Gastrocnemius medialis (tissue), 4 donors: Measurements from ENCODE around the gene NDNF. TPM values are rescaled to one million over a fixed set of nuclear protein-coding genes. Genes with fewer than 3 reads are reported as not detected.

ENCODE experiments used
- ATAC-seq, 2 donors: fragments of 150-250 bp; one replicate each; pipeline ENCODE4 v1.9.1; 2016
- DNase-seq, 2 donors: peaks; one replicate each; pipeline ENCODE4 v3.0.0-alpha.2; 2019
- H3K27ac ChIP-seq, 4 donors: fragments of 200-600 bp; sonication (generic); 1 replicate in 1 of 4; 2 replicates in 3 of 4; pipeline ENCODE4 v1.5.1; 2016 to 2018; ENCODE audit warnings: mild to moderate bottlenecking in 2 of 4, moderate library complexity in 1 of 4
- H3K27me3 ChIP-seq, 3 donors: fragments of 200-600 bp; sonication (generic) in 2 of 3; 1 replicate in 1 of 3; 2 replicates in 2 of 3; pipeline versions ENCODE4 v1.5.1 to v1.6.0; 2016 to 2019; ENCODE audit warnings: mild to moderate bottlenecking in 1 of 3, moderate library complexity in 1 of 3
- H3K36me3 ChIP-seq, 2 donors: fragments of 200-600 bp; sonication (generic) in 1 of 2; one replicate each; pipeline ENCODE4 v1.5.1; 2017 to 2018
- H3K4me1 ChIP-seq, 2 donors: fragments of 200-600 bp; sonication (generic) in 1 of 2; one replicate each; pipeline ENCODE4 v1.5.1; 2016 to 2017; ENCODE audit warnings: mild to moderate bottlenecking in 2 of 2
- H3K4me3 ChIP-seq, 4 donors: fragments of 200-600 bp; sonication (generic) in 3 of 4; 1 replicate in 1 of 4; 2 replicates in 3 of 4; pipeline ENCODE4 v1.5.1; 2016 to 2019; ENCODE audit warnings: mild to moderate bottlenecking in 2 of 4
- H3K9me3 ChIP-seq, 3 donors: fragments of 200-600 bp; sonication (generic) in 2 of 3; 1 replicate in 1 of 3; 2 replicates in 2 of 3; pipeline ENCODE4 v1.5.1; 2016 to 2019
- POLR2A ChIP-seq, 2 donors: fragments of 450-650 bp; IDR thresholded peaks; one replicate each; pipeline ENCODE4 v1.6.1; 2017; ENCODE audit warnings: antibody characterized with exemption in 2 of 2, mild to moderate bottlenecking in 2 of 2, moderate library complexity in 2 of 2
- in situ Hi-C, 4 donors: fragments of 200-750 bp; cut with MboI; loops; one replicate each; pipeline versions ENCODE4 v1.15.0 to v1.8.0; 2017; ENCODE audit warnings: low sequenced_read_pairs in 4 of 4
- intact Hi-C: fragments of 100-400 bp; cut with DNase I; formaldehyde crosslinking; loops from one replicate; pipeline ENCODE4 v1.15.1; 2023; ENCODE audit warnings: low total_unique reads
- total RNA-seq, 4 donors: library from RNA; depleted of rRNA; stranded (reverse); fragments of >200 nt; gene quantifications; one replicate each; pipeline versions ENCODE4 v1.1.0 to v1.2.3, GENCODE V29; 2016
- TF ChIP-seq, protein P1 (sequence below), 5 experiments: fragments of 450-650 bp in 3 of 5; fragments of 200-600 bp in 2 of 5; sonication (generic) in 2 of 5; IDR thresholded peaks in 4 of 5; conservative IDR thresholded peaks in 1 of 5; 1 replicate in 4 of 5; 2 replicates in 1 of 5; pipeline ENCODE4 v1.5.1; 2016 to 2019; ENCODE audit warnings: antibody characterized with exemption in 5 of 5, mild to moderate bottlenecking in 3 of 5, moderate library complexity in 3 of 5

Gene NDNF
- total RNA-seq, 4 donors from 2014 or later = 2.6 to 8.1 (median 4.5) TPM

DNA sequence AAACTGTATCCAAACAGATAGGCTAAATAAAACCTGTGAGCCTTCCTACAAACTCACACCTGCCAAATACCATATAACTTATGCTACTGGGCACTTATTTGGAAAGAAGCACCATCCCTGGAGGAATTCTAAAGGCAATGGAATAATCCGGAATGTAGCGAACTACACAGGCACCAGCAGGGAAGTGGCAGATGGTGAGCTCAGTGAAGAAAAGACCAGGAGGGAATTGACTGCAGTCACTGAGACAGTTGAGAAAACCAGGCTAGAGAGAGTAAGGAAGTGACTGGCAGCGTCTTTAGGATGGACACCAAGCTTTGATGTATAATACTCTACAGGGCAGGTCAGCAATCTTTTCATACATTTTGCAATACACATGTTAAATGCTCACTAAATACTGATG is 16.3 kb downstream of the NDNF start:
- H3K4me3 ChIP-seq = no peak overlapping the region
- intact Hi-C loops (no loop called here), in situ Hi-C loops (no loop called here)
- TF ChIP-seq, protein P1, sequence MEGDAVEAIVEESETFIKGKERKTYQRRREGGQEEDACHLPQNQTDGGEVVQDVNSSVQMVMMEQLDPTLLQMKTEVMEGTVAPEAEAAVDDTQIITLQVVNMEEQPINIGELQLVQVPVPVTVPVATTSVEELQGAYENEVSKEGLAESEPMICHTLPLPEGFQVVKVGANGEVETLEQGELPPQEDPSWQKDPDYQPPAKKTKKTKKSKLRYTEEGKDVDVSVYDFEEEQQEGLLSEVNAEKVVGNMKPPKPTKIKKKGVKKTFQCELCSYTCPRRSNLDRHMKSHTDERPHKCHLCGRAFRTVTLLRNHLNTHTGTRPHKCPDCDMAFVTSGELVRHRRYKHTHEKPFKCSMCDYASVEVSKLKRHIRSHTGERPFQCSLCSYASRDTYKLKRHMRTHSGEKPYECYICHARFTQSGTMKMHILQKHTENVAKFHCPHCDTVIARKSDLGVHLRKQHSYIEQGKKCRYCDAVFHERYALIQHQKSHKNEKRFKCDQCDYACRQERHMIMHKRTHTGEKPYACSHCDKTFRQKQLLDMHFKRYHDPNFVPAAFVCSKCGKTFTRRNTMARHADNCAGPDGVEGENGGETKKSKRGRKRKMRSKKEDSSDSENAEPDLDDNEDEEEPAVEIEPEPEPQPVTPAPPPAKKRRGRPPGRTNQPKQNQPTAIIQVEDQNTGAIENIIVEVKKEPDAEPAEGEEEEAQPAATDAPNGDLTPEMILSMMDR (IDR thresholded peaks at IDR 0.05 in 4 of 5, conservative IDR thresholded peaks at IDR 0.05 in 1 of 5) = no peak
- TF ChIP-seq POLR2A (IDR thresholded peaks at IDR 0.05) = no peak
- no peak for ATAC-seq
- H3K9me3 ChIP-seq = no peaks in the 10 kb centered on the region
- DNase-seq = no peak
- H3K27ac ChIP-seq = no peak overlapping the region
- H3K4me1 ChIP-seq = no peaks in the 10 kb centered on the region
- no peaks in the 10 kb centered on the region for H3K36me3 ChIP-seq
- H3K27me3 ChIP-seq = no peaks in the 10 kb centered on the region

DNA sequence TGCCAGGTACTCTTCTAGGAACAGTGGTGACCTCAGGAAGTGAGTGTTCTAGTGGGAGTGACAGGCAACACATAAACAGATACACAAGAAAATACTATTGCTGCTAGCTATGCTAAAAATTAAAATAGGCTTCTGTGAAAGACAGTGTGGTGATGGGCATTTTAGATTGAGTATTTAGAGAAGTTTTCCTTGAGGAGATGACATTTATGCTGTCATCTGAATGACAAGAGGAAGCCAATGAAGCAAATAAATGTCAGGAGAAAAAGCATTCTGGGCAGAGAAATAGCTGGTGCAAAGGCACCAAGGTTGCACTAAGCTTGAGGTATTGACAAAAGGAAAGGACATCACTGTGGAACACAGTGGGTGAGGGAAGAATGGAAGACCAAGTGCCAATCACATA is 18.0 kb downstream of the NDNF start:
- no peaks in the 10 kb centered on the region for H3K9me3 ChIP-seq
- in situ Hi-C loops = no loop called here
- H3K4me3 ChIP-seq = no peak overlapping the region
- no peak for TF ChIP-seq POLR2A (IDR thresholded peaks at IDR 0.05)
- TF ChIP-seq, protein P1 (IDR thresholded peaks at IDR 0.05 in 4 of 5, conservative IDR thresholded peaks at IDR 0.05 in 1 of 5) = no peak
- no peaks in the 10 kb centered on the region for H3K4me1 ChIP-seq
- H3K27ac ChIP-seq = peak overlapping the region in 3 of 4 donors; percentile 2 to 13 (median 6)
- intact Hi-C loops = no loop called here
- DNase-seq (no peak), ATAC-seq (no peak)
- no peaks in the 10 kb centered on the region for H3K36me3 ChIP-seq
- H3K27me3 ChIP-seq = no peaks in the 10 kb centered on the region

DNA sequence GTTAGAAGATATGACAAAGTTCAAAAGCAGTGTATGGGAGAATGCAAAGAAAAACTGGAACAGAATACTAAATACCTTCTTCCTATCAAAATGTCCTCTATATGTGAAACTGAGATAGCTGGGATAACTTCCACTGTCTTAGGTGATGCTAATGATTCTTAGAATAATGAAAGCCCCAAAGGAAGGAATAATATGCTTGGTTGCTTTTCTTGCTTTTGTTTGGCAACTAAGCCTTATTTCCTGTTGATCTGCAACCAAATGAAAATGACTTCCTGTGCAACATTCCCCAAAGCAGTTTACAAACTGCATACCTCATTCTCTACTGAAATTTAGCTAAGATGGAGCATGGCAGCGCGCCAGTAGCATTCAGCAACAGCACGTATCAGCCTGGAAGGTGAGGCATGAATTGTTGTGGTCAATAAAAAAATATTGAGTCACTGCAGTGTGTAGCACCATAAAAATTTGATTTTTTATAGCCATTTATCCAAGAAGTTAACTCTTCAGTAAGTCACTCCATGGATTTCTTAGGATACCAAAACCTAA is 18.7 kb downstream of the NDNF start:
- no peak for TF ChIP-seq POLR2A (IDR thresholded peaks at IDR 0.05)
- TF ChIP-seq, protein P1 (IDR thresholded peaks at IDR 0.05 in 4 of 5, conservative IDR thresholded peaks at IDR 0.05 in 1 of 5) = no peak
- ATAC-seq (peak in 1 of 2 donors; percentile 22), DNase-seq (no peak)
- Histone ChIP-seq H3K9me3 (no peaks in the 10 kb centered on the region), H3K36me3 (no peaks in the 10 kb centered on the region), H3K27ac (peak overlapping the region in 3 of 4 donors; percentile 13 to 39 (median 16)), H3K4me1 (no peaks in the 10 kb centered on the region), H3K27me3 (no peaks in the 10 kb centered on the region), H3K4me3 (no peak overlapping the region)
- intact Hi-C loops (no loop called here), in situ Hi-C loops (no loop called here)

DNA sequence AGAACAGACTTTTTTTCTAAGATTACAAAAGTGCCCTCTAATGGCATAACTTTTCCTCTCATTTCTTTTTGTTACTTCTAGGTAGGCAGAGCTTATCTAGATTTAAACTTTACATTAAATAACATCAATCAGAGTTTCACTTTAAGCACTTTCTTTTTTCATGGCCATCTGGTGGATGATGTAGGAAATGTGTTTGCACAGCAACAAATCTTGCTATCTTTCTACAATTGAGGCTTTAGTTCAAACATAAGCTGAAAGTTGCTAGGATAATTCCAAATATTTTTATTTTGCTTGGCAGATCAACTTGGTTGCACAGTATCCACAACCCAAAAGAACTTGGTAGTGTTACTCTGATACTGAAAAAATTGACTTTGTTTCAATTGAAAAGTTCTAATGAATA is 22.0 kb downstream of the NDNF start:
- no peaks in the 10 kb centered on the region for H3K4me1 ChIP-seq
- no peak for TF ChIP-seq POLR2A (IDR thresholded peaks at IDR 0.05)
- TF ChIP-seq, protein P1 (IDR thresholded peaks at IDR 0.05 in 4 of 5, conservative IDR thresholded peaks at IDR 0.05 in 1 of 5) = peak in 1 of 5 experiments; percentile 24
- intact Hi-C loops = no loop called here
- DNase-seq = no peak
- no peaks in the 10 kb centered on the region for H3K36me3 ChIP-seq
- ATAC-seq = no peak
- in situ Hi-C loops = no loop called here
- H3K27ac ChIP-seq = no peak overlapping the region
- H3K27me3 ChIP-seq = no peaks in the 10 kb centered on the region
- no peaks in the 10 kb centered on the region for H3K9me3 ChIP-seq
- H3K4me3 ChIP-seq = no peak overlapping the region

DNA sequence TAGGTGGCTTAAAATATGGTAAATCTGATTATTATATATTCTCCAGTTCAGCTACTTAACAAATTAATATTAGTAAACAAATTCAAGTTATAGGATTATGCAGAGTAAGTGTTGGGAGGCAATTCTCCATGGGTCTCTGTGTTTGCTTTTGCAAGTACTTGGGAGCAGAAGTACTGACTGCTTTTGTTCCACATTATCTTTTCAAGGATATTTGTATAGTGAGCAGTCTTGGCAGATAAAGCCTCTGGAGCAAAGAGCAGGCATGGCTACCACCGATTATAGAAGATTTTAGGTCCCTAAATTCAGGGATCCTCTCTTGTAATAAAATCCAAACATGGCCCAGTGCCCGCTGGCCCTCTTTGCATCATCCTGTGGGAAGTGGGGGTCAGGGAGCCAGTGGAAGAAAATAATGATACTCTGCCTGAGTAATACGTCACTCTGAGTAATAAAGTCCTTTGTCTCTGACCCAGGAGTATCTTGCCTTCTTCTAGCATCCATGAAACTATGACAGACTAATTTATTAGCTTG is 23.2 kb downstream of the NDNF start:
- ATAC-seq = no peak
- H3K27ac ChIP-seq = no peak overlapping the region
- intact Hi-C loops = no loop called here
- TF ChIP-seq, protein P1 (IDR thresholded peaks at IDR 0.05 in 4 of 5, conservative IDR thresholded peaks at IDR 0.05 in 1 of 5) = no peak
- no peak for TF ChIP-seq POLR2A (IDR thresholded peaks at IDR 0.05)
- no peak overlapping the region for H3K4me3 ChIP-seq
- in situ Hi-C loops = no loop called here
- DNase-seq = no peak
- no peaks in the 10 kb centered on the region for H3K36me3 ChIP-seq
- no peaks in the 10 kb centered on the region for H3K9me3 ChIP-seq
- H3K4me1 ChIP-seq = no peaks in the 10 kb centered on the region
- H3K27me3 ChIP-seq = no peaks in the 10 kb centered on the region
